Activated naive CD8-positive, alpha-beta T cell treated with anti-CD3 and anti-CD28 coated beads, Interleukin-2, amount 50 U/mL, for 24 hours (primary cell): ENCODE data around the gene TEX19.
"Not testable (repeated sequence)": the region's sequence is repeated elsewhere in the genome, so short reads cannot be mapped to it uniquely, and the experiment has no call there.

Source experiments
- ATAC-seq: fragments of 150-1000 bp; cut with Tn5 transposase; one replicate; pipeline ENCODE4 v1.10.0; 2021
- DNase-seq: peaks from one replicate; pipeline ENCODE4 v3.0.0; 2021
- H3K27ac Mint-ChIP-seq: one replicate; pipeline ENCODE4 v1.8.0; 2021; ENCODE audit warnings: mild to moderate bottlenecking, mixed read lengths
- H3K27me3 Mint-ChIP-seq: one replicate; pipeline ENCODE4 v1.8.0; 2021; ENCODE audit warnings: mixed read lengths
- H3K36me3 Mint-ChIP-seq: one replicate; pipeline ENCODE4 v1.8.0; 2021; ENCODE audit warnings: low read depth, mixed read lengths
- H3K4me1 Mint-ChIP-seq: one replicate; pipeline ENCODE4 v1.8.0; 2021; ENCODE audit warnings: mixed read lengths
- H3K4me3 Mint-ChIP-seq: one replicate; pipeline ENCODE4 v1.8.0; 2021; ENCODE audit warnings: mild to moderate bottlenecking, moderate library complexity, mixed read lengths
- H3K9me3 Mint-ChIP-seq: one replicate; pipeline ENCODE4 v1.8.0; 2021; ENCODE audit warnings: mixed read lengths

TEX19 gene

GRCh38 chr17:82342361-82343079 is 16.5 kb upstream of the TEX19 start:
- peaks cover 11% of the 10 kb centered on the region for H3K4me1 Mint-ChIP-seq
- ATAC-seq (no peak), DNase-seq (no peak)
- H3K36me3 Mint-ChIP-seq = no peaks in the 10 kb centered on the region
- H3K27me3 Mint-ChIP-seq = peaks cover 12% of the 10 kb centered on the region
- H3K9me3 Mint-ChIP-seq = no peaks in the 10 kb centered on the region
- no peak overlapping the region for H3K27ac Mint-ChIP-seq
- H3K4me3 Mint-ChIP-seq = no peak overlapping the region

- no peaks in the 10 kb centered on the region for H3K9me3 Mint-ChIP-seq
- no peaks in the 10 kb centered on the region for H3K36me3 Mint-ChIP-seq
- H3K27ac Mint-ChIP-seq = no peak overlapping the region
- no peak overlapping the region for H3K4me3 Mint-ChIP-seq
- peaks cover 12% of the 10 kb centered on the region for H3K27me3 Mint-ChIP-seq
- peaks cover 11% of the 10 kb centered on the region for H3K4me1 Mint-ChIP-seq
- ATAC-seq (no peak), DNase-seq (no peak)
Measured at GRCh38 chr17:82343560-82343959, 15.5 kb upstream of the TEX19 start.

- DNase-seq (no peak), ATAC-seq (no peak)
- no peaks in the 10 kb centered on the region for H3K36me3 Mint-ChIP-seq
- no peaks in the 10 kb centered on the region for H3K9me3 Mint-ChIP-seq
- H3K4me3 Mint-ChIP-seq = no peak overlapping the region
- H3K27ac Mint-ChIP-seq = no peak overlapping the region
- H3K4me1 Mint-ChIP-seq = peaks cover 6% of the 10 kb centered on the region
- peaks cover 14% of the 10 kb centered on the region for H3K27me3 Mint-ChIP-seq
Measured at GRCh38 chr17:82344175-82344907, 14.7 kb upstream of the TEX19 start.

- peaks cover 6% of the 10 kb centered on the region for H3K4me1 Mint-ChIP-seq
- DNase-seq (no peak), ATAC-seq (no peak)
- H3K27ac Mint-ChIP-seq = no peak overlapping the region
- peaks cover 15% of the 10 kb centered on the region for H3K27me3 Mint-ChIP-seq
- no peak overlapping the region for H3K4me3 Mint-ChIP-seq
- H3K36me3 Mint-ChIP-seq = no peaks in the 10 kb centered on the region
- no peaks in the 10 kb centered on the region for H3K9me3 Mint-ChIP-seq
Measured at GRCh38 chr17:82345151-82345976, 13.7 kb upstream of the TEX19 start.

GRCh38 chr17:82346342-82347300 is 12.4 kb upstream of the TEX19 start:
- DNase-seq = no peak
- Mint-ChIP-seq H3K9me3 (no peaks in the 10 kb centered on the region), H3K36me3 (no peaks in the 10 kb centered on the region), H3K27me3 (peaks cover 17% of the 10 kb centered on the region), H3K4me3 (no peak overlapping the region), H3K4me1 (peaks cover 6% of the 10 kb centered on the region), H3K27ac (no peak overlapping the region)
- ATAC-seq = no peak

- peaks cover 17% of the 10 kb centered on the region for H3K27me3 Mint-ChIP-seq
- H3K9me3 Mint-ChIP-seq, DNase-seq, H3K4me1 Mint-ChIP-seq, H3K4me3 Mint-ChIP-seq, H3K36me3 Mint-ChIP-seq, H3K27ac Mint-ChIP-seq, ATAC-seq: not testable (repeated sequence)
Measured at GRCh38 chr17:82347994-82348393, 11.1 kb upstream of the TEX19 start.

GRCh38 chr17:82348434-82348833 is 10.6 kb upstream of the TEX19 start:
- no peak for DNase-seq
- H3K9me3 Mint-ChIP-seq = no peaks in the 10 kb centered on the region
- no peak overlapping the region for H3K4me3 Mint-ChIP-seq
- H3K27me3 Mint-ChIP-seq = peaks cover 17% of the 10 kb centered on the region
- no peak overlapping the region for H3K27ac Mint-ChIP-seq
- peaks cover 7% of the 10 kb centered on the region for H3K4me1 Mint-ChIP-seq
- ATAC-seq = no peak
- H3K36me3 Mint-ChIP-seq = no peaks in the 10 kb centered on the region

- Mint-ChIP-seq H3K27me3 (peaks cover 17% of the 10 kb centered on the region), H3K4me3 (no peak overlapping the region), H3K27ac (no peak overlapping the region), H3K4me1 (peaks cover 7% of the 10 kb centered on the region), H3K9me3 (no peaks in the 10 kb centered on the region), H3K36me3 (no peaks in the 10 kb centered on the region)
- no peak for ATAC-seq
- no peak for DNase-seq
Measured at GRCh38 chr17:82348866-82349265, 10.2 kb upstream of the TEX19 start.

GRCh38 chr17:82349287-82349701 is 9.8 kb upstream of the TEX19 start:
- Mint-ChIP-seq H3K4me1 (peaks cover 7% of the 10 kb centered on the region), H3K9me3 (no peaks in the 10 kb centered on the region), H3K4me3 (no peak overlapping the region), H3K36me3 (no peaks in the 10 kb centered on the region), H3K27ac (no peak overlapping the region), H3K27me3 (peaks cover 17% of the 10 kb centered on the region)
- ATAC-seq (no peak), DNase-seq (no peak)

- Mint-ChIP-seq H3K36me3 (no peaks in the 10 kb centered on the region), H3K27me3 (peaks cover 23% of the 10 kb centered on the region), H3K4me1 (peaks cover 7% of the 10 kb centered on the region), H3K9me3 (no peaks in the 10 kb centered on the region), H3K27ac (no peak overlapping the region), H3K4me3 (no peak overlapping the region)
- ATAC-seq (peak; percentile 37), DNase-seq (peak; percentile 68)
Measured at GRCh38 chr17:82350182-82351030, 8.6 kb upstream of the TEX19 start.

GRCh38 chr17:82351254-82351712 is 7.8 kb upstream of the TEX19 start:
- DNase-seq (no peak), ATAC-seq (no peak)
- Mint-ChIP-seq H3K4me3 (no peak overlapping the region), H3K36me3 (no peaks in the 10 kb centered on the region), H3K27me3 (peaks cover 25% of the 10 kb centered on the region), H3K4me1 (peaks cover 7% of the 10 kb centered on the region), H3K9me3 (no peaks in the 10 kb centered on the region), H3K27ac (no peak overlapping the region)

GRCh38 chr17:82351713-82352488 is 7.1 kb upstream of the TEX19 start:
- ATAC-seq (peak; percentile 68), DNase-seq (peak; percentile 86)
- H3K36me3 Mint-ChIP-seq = no peaks in the 10 kb centered on the region
- peaks cover 21% of the 10 kb centered on the region for H3K27me3 Mint-ChIP-seq
- H3K9me3 Mint-ChIP-seq = no peaks in the 10 kb centered on the region
- no peak overlapping the region for H3K27ac Mint-ChIP-seq
- H3K4me3 Mint-ChIP-seq = no peak overlapping the region
- H3K4me1 Mint-ChIP-seq = peaks cover 2% of the 10 kb centered on the region
